ENCODE measurements around the gene DCLK1. TPM values are rescaled to one million over a fixed set of nuclear protein-coding genes. Genes with fewer than 3 reads are reported as not detected.

DCLK1 gene
- total RNA-seq, 1 experiment from 2014 or later: not detected

- H3K27me3 ChIP-seq (ENCODE audit: control insufficient read depth, insufficient read depth, low read length): no peaks in the 10 kb centered on the region
- no peak overlapping the region for H3K4me3 ChIP-seq (ENCODE audit: low read depth in 2 of 2, low read length in 2 of 2)
- no peaks in the 10 kb centered on the region for H3K36me3 ChIP-seq (ENCODE audit: control insufficient read depth, insufficient read depth, low read length)
- no TSS peak for BruUV-seq (replicated peaks)
- H3K4me1 ChIP-seq (ENCODE audit: control insufficient read depth, insufficient read depth, low read length): no peaks in the 10 kb centered on the region
- CTCF ChIA-PET: no interaction called here
- no peaks in the 10 kb centered on the region for H3K9me3 ChIP-seq (ENCODE audit: control insufficient read depth, insufficient read depth, low read depth, low read length)
- no peak for DNase-seq (ENCODE audit: low read depth, low spot score)
- POLR2A ChIA-PET: no interaction called here
- no peak overlapping the region for H3K27ac ChIP-seq (ENCODE audit: low read length)
- in situ Hi-C loops (cut with HindIII; ENCODE audit: low pct_unique_long_range_greater_than_20kb, low sequenced_read_pairs) (no loop called here), intact Hi-C loops (cut with micrococcal nuclease; ENCODE audit: unreplicated experiment) (no loop called here)
- TF ChIP-seq REST (IDR thresholded peaks at IDR 0.05; ENCODE audit: insufficient read depth in 1 of 2, low read depth in 2 of 2, low read length in 1 of 2) (no peak), SIN3A (IDR thresholded peaks at IDR 0.05; ENCODE audit: borderline replicate concordance, insufficient read depth, low read depth, low read length) (no peak), POLR2AphosphoS5 (IDR thresholded peaks at IDR 0.05; ENCODE audit: low read depth, low read length) (no peak), TCF7L2 (IDR thresholded peaks at IDR 0.05; ENCODE audit: low read depth, low read length) (no peak), CTCF (IDR thresholded peaks at IDR 0.05) (no peak)
- no peak for ATAC-seq
These were observed 337.4 kb downstream of the DCLK1 start for GRCh38 chr13:35793823-35794222.

- H3K27me3 ChIP-seq (ENCODE audit: control insufficient read depth, insufficient read depth, low read length): no peaks in the 10 kb centered on the region
- BruUV-seq (replicated peaks): no TSS peak
- no peak overlapping the region for H3K27ac ChIP-seq (ENCODE audit: low read length)
- CTCF ChIA-PET: interaction anchor here (0.7 kb wide), 1 partner anchor 28 kb away, joined by 3 read pairs; no protein-coding TSS in a partner anchor
- ATAC-seq (no peak), DNase-seq (ENCODE audit: low read depth, low spot score) (no peak)
- no peaks in the 10 kb centered on the region for H3K9me3 ChIP-seq (ENCODE audit: control insufficient read depth, insufficient read depth, low read depth, low read length)
- intact Hi-C loops (cut with micrococcal nuclease; ENCODE audit: unreplicated experiment) (no loop called here), in situ Hi-C loops (cut with HindIII; ENCODE audit: low pct_unique_long_range_greater_than_20kb, low sequenced_read_pairs) (no loop called here)
- no peaks in the 10 kb centered on the region for H3K4me1 ChIP-seq (ENCODE audit: control insufficient read depth, insufficient read depth, low read length)
- TF ChIP-seq POLR2AphosphoS5 (IDR thresholded peaks at IDR 0.05; ENCODE audit: low read depth, low read length): no peak
- TF ChIP-seq SIN3A (IDR thresholded peaks at IDR 0.05; ENCODE audit: borderline replicate concordance, insufficient read depth, low read depth, low read length): no peak
- TF ChIP-seq REST (IDR thresholded peaks at IDR 0.05; ENCODE audit: insufficient read depth in 1 of 2, low read depth in 2 of 2, low read length in 1 of 2): no peak
- no peak for TF ChIP-seq CTCF (IDR thresholded peaks at IDR 0.05)
- POLR2A ChIA-PET: no interaction called here
- H3K4me3 ChIP-seq (ENCODE audit: low read depth in 2 of 2, low read length in 2 of 2): no peak overlapping the region
- no peaks in the 10 kb centered on the region for H3K36me3 ChIP-seq (ENCODE audit: control insufficient read depth, insufficient read depth, low read length)
These were observed 338.3 kb downstream of the DCLK1 start for GRCh38 chr13:35792911-35793310.
